H1 (cell line): ENCODE results near the gene MBNL3. TPM values are rescaled to one million over a fixed set of nuclear protein-coding genes. Genes with fewer than 3 reads are reported as not detected.

Experiments used
- ASH2L ChIP-seq: fragments of 200-600, 300-600 bp; sonication (generic); IDR thresholded peaks from one replicate; pipeline ENCODE4 v1.7.1; 2017; ENCODE audit warnings: low read length
- BACH1 ChIP-seq: IDR thresholded peaks from 2 replicates; pipeline ENCODE4 v1.6.1; 2012; ENCODE audit warnings: low read length, improper control_type of control experiment
- EZH2 ChIP-seq: fragments of 200-600 bp; sonication (generic); IDR thresholded peaks from 2 replicates; pipeline ENCODE4 v1.7.1; 2012; ENCODE audit warnings: low read depth, mild to moderate bottlenecking, moderate library complexity, low read length, inconsistent platforms; ENCODE audit not compliant: severe bottlenecking
- NRF1 ChIP-seq: IDR thresholded peaks from 2 replicates; pipeline ENCODE4 v1.6.1; 2011; ENCODE audit warnings: mild to moderate bottlenecking, low read depth, low read length, improper control_type of control experiment
- POLR2A ChIP-seq, 2 experiments: IDR thresholded peaks; 1 replicate in 1 of 2; 2 replicates in 1 of 2; pipeline ENCODE4 v1.6.1; 2011; ENCODE audit warnings: low read depth in 2 of 2, low read length in 2 of 2, mild to moderate bottlenecking in 2 of 2; ENCODE audit errors: control extremely low read depth in 1 of 2
- POLR2AphosphoS5 ChIP-seq: IDR thresholded peaks from 2 replicates; pipeline ENCODE4 v1.6.1; 2011; ENCODE audit warnings: low read depth, low read length
- SIN3A ChIP-seq, 2 experiments: IDR thresholded peaks in 1 of 2; conservative IDR thresholded peaks in 1 of 2; 2 replicates each; pipeline ENCODE4 v1.6.1; 2011 to 2012; ENCODE audit warnings: low read length in 2 of 2, improper control_type of control experiment in 1 of 2, low read depth in 1 of 2, mild to moderate bottlenecking in 1 of 2
- polyA plus RNA-seq, 7 experiments: library from polyadenylated mRNA; depleted of rRNA in 3 of 7; stranded (reverse) in 5 of 7; unstranded in 2 of 7; fragments of >200 nt in 5 of 7; fragments of 200-250 nt in 2 of 7; gene quantifications; 1 replicate in 5 of 7; 2 replicates in 1 of 7; 4 replicates in 1 of 7; pipeline versions ENCODE4 v1.2.1 to v1.2.3, GENCODE V29; 2011 to 2013; ENCODE audit warnings: missing spikeins in 2 of 7, mixed read lengths in 2 of 7
- total RNA-seq: library from RNA; stranded (reverse); fragmentation: NEBNext Ultra II Directional; extraction: Animal tissue kit (Norgen Biotek cat#: 25700); gene quantifications from 2 replicates; pipeline ENCODE4 v1.2.1, GENCODE V29; 2021
- TF ChIP-seq, protein P1 (sequence below): IDR thresholded peaks from 2 replicates; pipeline ENCODE4 v1.6.1; 2012; ENCODE audit warnings: inconsistent platforms
- TF ChIP-seq, protein P2 (sequence below): fragments of 300-600 bp; sonication (generic); IDR thresholded peaks from 2 replicates; pipeline ENCODE4 v1.7.1; 2012; ENCODE audit warnings: low read length, moderate library complexity, mild to moderate bottlenecking, inconsistent platforms; ENCODE audit not compliant: insufficient replicate concordance

The MBNL3 gene
- total and polyA plus RNA-seq, 2 of the 8 experiments (the other 6 are each of a cell fraction or from before 2014, with no cell fraction given) = 3.5 to 4.3 TPM

DNA sequence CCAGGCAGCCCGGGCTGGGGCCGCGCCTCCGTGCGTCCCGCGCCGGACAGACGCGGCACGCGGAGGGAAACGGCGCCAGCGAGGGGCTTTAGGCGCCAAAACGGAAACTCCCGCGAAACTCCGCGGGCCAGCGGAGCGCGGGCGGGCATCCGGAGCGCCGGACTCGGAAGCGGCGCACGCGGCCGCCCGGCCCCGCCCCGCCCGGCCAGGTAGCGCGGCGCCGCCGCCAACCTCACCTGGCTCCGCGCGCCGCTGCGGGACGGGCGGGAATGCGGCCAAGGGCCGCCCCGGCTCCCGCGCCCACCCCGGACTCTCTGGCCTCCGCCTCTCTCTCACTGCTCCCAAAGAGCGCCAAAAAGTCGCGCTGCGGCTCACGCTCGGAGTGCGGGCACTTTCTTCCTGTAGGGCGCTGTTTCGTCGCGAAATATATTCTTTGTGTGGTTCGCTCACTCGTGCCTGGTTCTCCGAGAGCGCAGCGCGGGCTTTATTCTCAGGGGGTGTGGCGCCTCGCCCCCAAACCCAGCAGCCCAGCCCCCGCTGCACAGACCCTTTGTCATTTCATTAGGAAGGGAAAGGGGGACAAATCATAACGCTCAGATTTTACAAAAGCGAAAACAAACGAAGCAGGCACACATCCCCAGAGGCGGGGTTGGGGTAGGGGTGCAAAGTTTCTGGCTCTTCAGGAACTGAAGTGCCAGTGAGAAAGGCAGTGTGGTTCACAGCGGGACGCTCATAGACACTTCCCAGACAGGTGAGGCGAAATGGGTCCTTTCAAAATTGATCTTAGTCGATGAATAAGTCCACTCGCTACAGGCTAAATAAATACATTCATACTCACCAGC is 961 bp upstream of the MBNL3 start (continued):
- TF ChIP-seq, protein P1, sequence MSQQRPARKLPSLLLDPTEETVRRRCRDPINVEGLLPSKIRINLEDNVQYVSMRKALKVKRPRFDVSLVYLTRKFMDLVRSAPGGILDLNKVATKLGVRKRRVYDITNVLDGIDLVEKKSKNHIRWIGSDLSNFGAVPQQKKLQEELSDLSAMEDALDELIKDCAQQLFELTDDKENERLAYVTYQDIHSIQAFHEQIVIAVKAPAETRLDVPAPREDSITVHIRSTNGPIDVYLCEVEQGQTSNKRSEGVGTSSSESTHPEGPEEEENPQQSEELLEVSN = peak; percentile 62
- TF ChIP-seq SIN3A (conservative IDR thresholded peaks at IDR 0.05 in 1 of 2, IDR thresholded peaks at IDR 0.05 in 1 of 2; ENCODE audit: low read depth in 1 of 2, low read length in 2 of 2) (no peak), ASH2L (no peak), NRF1 (no peak), EZH2 (no peak), BACH1 (no peak), POLR2A (IDR thresholded peaks at IDR 0.05; ENCODE audit: control extremely low read depth in 1 of 2, low read depth in 2 of 2, low read length in 2 of 2) (0 out of 3 replicates have a peak, but pooled peaks of 1 of the 2 experiments have one; percentile 9), POLR2AphosphoS5 (peak; percentile 29; the same call in 1 of the 2 replicates)
- TF ChIP-seq, protein P2, sequence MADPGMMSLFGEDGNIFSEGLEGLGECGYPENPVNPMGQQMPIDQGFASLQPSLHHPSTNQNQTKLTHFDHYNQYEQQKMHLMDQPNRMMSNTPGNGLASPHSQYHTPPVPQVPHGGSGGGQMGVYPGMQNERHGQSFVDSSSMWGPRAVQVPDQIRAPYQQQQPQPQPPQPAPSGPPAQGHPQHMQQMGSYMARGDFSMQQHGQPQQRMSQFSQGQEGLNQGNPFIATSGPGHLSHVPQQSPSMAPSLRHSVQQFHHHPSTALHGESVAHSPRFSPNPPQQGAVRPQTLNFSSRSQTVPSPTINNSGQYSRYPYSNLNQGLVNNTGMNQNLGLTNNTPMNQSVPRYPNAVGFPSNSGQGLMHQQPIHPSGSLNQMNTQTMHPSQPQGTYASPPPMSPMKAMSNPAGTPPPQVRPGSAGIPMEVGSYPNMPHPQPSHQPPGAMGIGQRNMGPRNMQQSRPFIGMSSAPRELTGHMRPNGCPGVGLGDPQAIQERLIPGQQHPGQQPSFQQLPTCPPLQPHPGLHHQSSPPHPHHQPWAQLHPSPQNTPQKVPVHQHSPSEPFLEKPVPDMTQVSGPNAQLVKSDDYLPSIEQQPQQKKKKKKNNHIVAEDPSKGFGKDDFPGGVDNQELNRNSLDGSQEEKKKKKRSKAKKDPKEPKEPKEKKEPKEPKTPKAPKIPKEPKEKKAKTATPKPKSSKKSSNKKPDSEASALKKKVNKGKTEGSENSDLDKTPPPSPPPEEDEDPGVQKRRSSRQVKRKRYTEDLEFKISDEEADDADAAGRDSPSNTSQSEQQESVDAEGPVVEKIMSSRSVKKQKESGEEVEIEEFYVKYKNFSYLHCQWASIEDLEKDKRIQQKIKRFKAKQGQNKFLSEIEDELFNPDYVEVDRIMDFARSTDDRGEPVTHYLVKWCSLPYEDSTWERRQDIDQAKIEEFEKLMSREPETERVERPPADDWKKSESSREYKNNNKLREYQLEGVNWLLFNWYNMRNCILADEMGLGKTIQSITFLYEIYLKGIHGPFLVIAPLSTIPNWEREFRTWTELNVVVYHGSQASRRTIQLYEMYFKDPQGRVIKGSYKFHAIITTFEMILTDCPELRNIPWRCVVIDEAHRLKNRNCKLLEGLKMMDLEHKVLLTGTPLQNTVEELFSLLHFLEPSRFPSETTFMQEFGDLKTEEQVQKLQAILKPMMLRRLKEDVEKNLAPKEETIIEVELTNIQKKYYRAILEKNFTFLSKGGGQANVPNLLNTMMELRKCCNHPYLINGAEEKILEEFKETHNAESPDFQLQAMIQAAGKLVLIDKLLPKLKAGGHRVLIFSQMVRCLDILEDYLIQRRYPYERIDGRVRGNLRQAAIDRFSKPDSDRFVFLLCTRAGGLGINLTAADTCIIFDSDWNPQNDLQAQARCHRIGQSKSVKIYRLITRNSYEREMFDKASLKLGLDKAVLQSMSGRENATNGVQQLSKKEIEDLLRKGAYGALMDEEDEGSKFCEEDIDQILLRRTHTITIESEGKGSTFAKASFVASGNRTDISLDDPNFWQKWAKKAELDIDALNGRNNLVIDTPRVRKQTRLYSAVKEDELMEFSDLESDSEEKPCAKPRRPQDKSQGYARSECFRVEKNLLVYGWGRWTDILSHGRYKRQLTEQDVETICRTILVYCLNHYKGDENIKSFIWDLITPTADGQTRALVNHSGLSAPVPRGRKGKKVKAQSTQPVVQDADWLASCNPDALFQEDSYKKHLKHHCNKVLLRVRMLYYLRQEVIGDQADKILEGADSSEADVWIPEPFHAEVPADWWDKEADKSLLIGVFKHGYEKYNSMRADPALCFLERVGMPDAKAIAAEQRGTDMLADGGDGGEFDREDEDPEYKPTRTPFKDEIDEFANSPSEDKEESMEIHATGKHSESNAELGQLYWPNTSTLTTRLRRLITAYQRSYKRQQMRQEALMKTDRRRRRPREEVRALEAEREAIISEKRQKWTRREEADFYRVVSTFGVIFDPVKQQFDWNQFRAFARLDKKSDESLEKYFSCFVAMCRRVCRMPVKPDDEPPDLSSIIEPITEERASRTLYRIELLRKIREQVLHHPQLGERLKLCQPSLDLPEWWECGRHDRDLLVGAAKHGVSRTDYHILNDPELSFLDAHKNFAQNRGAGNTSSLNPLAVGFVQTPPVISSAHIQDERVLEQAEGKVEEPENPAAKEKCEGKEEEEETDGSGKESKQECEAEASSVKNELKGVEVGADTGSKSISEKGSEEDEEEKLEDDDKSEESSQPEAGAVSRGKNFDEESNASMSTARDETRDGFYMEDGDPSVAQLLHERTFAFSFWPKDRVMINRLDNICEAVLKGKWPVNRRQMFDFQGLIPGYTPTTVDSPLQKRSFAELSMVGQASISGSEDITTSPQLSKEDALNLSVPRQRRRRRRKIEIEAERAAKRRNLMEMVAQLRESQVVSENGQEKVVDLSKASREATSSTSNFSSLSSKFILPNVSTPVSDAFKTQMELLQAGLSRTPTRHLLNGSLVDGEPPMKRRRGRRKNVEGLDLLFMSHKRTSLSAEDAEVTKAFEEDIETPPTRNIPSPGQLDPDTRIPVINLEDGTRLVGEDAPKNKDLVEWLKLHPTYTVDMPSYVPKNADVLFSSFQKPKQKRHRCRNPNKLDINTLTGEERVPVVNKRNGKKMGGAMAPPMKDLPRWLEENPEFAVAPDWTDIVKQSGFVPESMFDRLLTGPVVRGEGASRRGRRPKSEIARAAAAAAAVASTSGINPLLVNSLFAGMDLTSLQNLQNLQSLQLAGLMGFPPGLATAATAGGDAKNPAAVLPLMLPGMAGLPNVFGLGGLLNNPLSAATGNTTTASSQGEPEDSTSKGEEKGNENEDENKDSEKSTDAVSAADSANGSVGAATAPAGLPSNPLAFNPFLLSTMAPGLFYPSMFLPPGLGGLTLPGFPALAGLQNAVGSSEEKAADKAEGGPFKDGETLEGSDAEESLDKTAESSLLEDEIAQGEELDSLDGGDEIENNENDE = no peak
